Measurements from ENCODE around the gene COL19A1.
"Not testable (repeated sequence)": the region's sequence is repeated elsewhere in the genome, so short reads cannot be mapped to it uniquely, and the experiment has no call there.

COL19A1 gene

GRCh38 chr6:69985180-69985579, 118.8 kb downstream of the COL19A1 start:
- no peak for TF ChIP-seq POLR2A (IDR thresholded peaks at IDR 0.05; ENCODE audit: low read depth, low read length)
- no peak for DNase-seq (ENCODE audit: insufficient read length, low spot score)
- no peak for FAIRE-seq

DNA sequence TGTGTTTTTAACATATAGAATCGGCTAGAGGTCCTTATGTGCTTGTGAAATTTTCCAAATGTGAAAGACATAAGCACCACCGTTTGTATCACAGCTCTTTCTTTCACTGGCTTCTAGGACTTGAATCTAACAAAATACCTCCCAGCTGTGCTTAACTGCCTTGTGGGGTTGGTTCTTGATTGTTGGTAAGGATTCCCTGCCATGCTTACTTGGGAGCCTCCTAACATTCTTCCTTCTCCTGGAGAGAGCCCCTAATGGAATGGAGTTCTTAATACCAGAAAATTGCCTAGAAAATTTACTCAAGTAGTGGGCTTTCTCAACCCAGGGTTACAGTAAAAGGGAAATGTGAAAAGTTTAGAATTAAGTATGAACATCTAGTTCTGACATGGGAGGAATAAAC, 121.2 kb downstream of the COL19A1 start:
- DNase-seq (ENCODE audit: insufficient read length, low spot score) (no peak), FAIRE-seq (no peak)
- no peak for TF ChIP-seq POLR2A (IDR thresholded peaks at IDR 0.05; ENCODE audit: low read depth, low read length)

GRCh38 chr6:69988458-69989126, 122.2 kb downstream of the COL19A1 start:
- TF ChIP-seq POLR2A (IDR thresholded peaks at IDR 0.05; ENCODE audit: low read depth, low read length): no peak
- no peak for FAIRE-seq
- DNase-seq (ENCODE audit: insufficient read length, low spot score): no peak

- FAIRE-seq: no peak
- no peak for TF ChIP-seq POLR2A (IDR thresholded peaks at IDR 0.05; ENCODE audit: low read depth, low read length)
- no peak for DNase-seq (ENCODE audit: insufficient read length, low spot score)
Measured at GRCh38 chr6:69994251-69994650, 127.9 kb downstream of the COL19A1 start.

DNA sequence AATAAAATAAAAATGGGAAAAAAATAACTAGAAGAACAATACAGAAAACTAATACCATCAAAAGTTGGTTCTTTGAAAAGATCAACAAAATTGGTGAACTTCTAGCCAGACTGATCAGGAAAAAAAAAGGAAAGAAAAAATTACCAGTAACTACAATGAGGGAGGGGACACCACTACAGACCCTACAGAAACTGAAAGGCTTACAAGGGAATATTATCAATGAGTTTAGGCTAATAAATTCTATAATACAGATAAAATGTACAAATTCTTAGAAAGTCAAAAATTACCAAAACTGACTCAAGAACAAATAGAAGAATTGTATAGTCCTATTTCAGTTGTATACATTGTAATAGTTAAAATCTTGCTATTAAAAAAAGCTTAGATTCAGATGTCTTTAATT, 141.8 kb downstream of the COL19A1 start:
- TF ChIP-seq POLR2A (IDR thresholded peaks at IDR 0.05; ENCODE audit: low read depth, low read length): no peak
- no peak for DNase-seq (ENCODE audit: insufficient read length, low spot score)
- FAIRE-seq: no peak

DNA sequence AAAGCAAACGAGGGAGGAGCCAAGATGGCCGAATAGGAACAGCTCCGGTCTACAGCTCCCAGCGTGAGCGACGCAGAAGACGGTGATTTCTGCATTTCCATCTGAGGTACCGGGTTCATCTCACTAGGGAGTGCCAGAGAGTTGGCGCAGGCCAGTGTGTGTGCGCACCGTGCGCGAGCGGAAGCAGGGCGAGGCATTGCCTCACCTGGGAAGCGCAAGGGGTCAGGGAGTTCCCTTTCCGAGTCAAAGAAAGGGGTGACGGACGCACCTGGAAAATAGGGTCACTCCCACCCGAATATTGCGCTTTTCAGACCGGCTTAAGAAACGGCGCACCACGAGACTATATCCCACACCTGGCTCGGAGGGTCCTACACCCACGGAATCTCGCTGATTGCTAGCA, 144.0 kb downstream of the COL19A1 start:
- DNase-seq (ENCODE audit: insufficient read length, low spot score); FAIRE-seq: not testable (repeated sequence)

- FAIRE-seq; DNase-seq (ENCODE audit: insufficient read length, low spot score): not testable (repeated sequence)
Measured at GRCh38 chr6:70023201-70023600, 156.8 kb downstream of the COL19A1 start.

DNA sequence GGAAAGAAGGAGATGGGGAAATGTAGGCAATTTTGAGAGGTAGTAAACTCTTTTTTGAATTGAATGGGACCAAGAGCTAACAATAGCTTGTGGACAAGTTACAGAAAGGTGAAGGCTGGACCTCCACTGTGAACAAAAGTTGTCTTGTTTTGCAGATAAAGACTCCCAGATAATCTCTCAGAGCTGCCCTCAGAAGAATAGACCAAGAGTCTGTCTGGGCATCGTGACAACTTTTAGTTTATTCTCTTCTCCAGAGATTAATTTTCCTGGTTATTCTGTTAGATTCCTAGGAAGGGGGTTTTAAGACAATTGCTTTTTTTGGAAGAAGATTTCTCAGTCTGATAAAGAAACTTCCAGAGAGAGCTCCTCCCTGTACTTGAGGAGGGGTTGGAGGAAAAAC, 161.9 kb downstream of the COL19A1 start:
- FAIRE-seq (no peak), DNase-seq (ENCODE audit: insufficient read length, low spot score) (no peak)
- no peak for TF ChIP-seq POLR2A (IDR thresholded peaks at IDR 0.05; ENCODE audit: low read depth, low read length)

GRCh38 chr6:70028926-70029325, 162.6 kb downstream of the COL19A1 start:
- no peak for TF ChIP-seq POLR2A (IDR thresholded peaks at IDR 0.05; ENCODE audit: low read depth, low read length)
- DNase-seq (ENCODE audit: insufficient read length, low spot score) (no peak), FAIRE-seq (no peak)

GRCh38 chr6:70033781-70034180, 167.4 kb downstream of the COL19A1 start:
- TF ChIP-seq POLR2A (IDR thresholded peaks at IDR 0.05; ENCODE audit: low read depth, low read length): no peak
- DNase-seq (ENCODE audit: insufficient read length, low spot score) (no peak), FAIRE-seq (no peak)

DNA sequence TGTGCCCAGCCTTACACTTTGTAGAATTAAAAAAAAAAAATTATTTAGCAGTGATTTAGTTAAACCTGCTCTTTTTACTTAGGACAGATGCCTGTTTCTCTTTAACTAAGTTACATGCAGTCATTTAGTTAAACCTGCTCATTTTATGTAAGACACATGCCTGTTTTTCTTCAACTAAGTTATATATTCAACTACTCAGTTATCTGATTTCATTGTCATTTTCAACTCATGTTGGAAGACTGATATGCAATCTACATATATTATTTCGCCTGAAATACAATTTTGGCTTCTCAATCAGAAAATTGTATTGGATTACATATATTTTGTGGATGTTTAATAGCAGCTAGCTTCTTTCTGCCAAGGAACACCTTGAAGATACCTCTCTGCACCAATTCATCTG, 171.1 kb downstream of the COL19A1 start:
- FAIRE-seq (no peak), DNase-seq (ENCODE audit: insufficient read length, low spot score) (no peak)

DNA sequence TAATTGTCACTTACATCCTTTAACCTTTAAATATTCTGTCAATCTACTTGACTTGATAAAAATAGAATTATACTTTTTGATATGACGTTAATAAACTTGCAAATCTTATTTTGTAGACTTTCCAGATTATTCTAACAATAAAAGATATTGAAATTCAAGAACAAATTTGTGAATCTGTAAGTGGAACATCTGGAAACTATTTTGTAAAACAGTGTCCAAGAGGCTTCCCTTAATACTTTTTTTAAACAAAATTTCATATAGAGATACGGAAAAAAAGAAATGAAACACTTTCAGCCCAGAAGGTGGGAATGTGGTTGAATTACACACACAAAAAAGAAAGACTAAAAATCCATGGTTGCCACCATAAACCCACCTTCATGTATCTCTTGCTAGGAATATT, 174.4 kb downstream of the COL19A1 start:
- no peak for DNase-seq (ENCODE audit: insufficient read length, low spot score)
- no peak for FAIRE-seq
- no peak for TF ChIP-seq POLR2A (IDR thresholded peaks at IDR 0.05; ENCODE audit: low read depth, low read length)

More for the DNA sequence above, 171.1 kb downstream of the COL19A1 start:
- no peak for TF ChIP-seq POLR2A (IDR thresholded peaks at IDR 0.05; ENCODE audit: low read depth, low read length)

DNA sequence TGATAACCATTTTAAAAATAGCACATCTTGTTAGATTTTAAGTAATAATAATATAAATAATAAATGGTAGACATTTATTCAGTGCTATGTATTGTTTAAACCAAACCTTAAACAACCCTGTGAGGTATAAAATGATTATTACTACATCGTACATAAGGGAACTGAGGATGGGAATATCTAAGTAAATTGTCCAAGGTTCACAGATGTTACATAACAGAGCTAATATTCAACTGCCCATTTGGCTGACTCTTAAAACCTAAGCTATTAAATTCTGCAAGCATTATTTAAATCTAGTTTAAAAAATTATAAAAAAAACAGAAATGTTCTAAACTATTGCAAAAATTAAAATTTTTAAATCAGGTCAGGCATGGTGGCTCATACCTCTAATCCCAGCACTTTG, 175.1 kb downstream of the COL19A1 start:
- DNase-seq (ENCODE audit: insufficient read length, low spot score) (no peak), FAIRE-seq (no peak)
- no peak for TF ChIP-seq POLR2A (IDR thresholded peaks at IDR 0.05; ENCODE audit: low read depth, low read length)

DNA sequence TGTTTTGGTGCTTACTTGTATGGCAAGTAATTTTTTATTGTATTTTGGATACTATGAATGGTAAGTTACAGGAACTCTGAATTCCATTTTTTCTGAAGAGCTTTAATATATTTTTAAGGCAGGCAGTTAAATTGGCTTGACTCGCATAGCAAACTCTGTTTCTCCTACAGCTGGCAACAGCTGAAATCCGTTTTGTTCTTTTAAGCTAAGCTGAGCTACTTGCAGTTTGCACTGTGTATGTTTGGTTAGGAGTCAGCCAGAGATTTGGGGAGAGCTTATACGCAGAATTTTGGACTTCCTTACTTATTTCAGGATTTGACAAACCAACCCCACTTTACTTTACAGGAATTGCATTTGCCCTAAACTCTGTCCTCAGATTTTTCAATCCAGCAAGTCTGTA, 179.1 kb downstream of the COL19A1 start:
- FAIRE-seq (no peak), DNase-seq (ENCODE audit: insufficient read length, low spot score) (no peak)
- TF ChIP-seq POLR2A (IDR thresholded peaks at IDR 0.05; ENCODE audit: low read depth, low read length): no peak

- no peak for TF ChIP-seq POLR2A (IDR thresholded peaks at IDR 0.05; ENCODE audit: low read depth, low read length)
- DNase-seq (ENCODE audit: insufficient read length, low spot score): no peak
- no peak for FAIRE-seq
Measured at GRCh38 chr6:70051197-70052124, 185.1 kb downstream of the COL19A1 start.
